ENCODE results near the gene RAB28. TPM values are rescaled to one million over a fixed set of nuclear protein-coding genes. Genes with fewer than 3 reads are reported as not detected.

Gene RAB28
- total RNA-seq, 1 experiment from 2014 or later = 19.8 TPM

DNA sequence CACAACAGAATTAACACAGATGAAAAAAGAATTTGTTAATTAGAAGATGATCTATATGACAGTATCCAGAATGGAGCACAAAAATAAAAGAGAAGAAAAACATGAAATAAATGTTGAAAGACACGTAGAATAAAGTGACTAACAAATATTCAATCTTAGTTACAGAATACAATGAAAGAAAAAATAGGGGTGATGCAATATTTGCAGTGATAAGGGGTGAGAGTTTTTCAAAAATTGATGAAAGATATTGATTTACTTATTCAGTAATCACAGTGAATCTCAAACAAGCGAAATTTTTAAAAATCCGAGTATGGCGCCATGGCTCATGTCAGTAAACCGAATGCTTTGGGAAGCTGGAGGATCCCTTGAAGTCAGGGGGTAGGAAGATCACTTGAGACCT is 20.2 kb upstream of the RAB28 start:
- Histone ChIP-seq H3K23me2 (ENCODE audit: insufficient read length, low read depth, low read length, poor library complexity, severe bottlenecking) (no peaks in the 10 kb centered on the region), H4K91ac (ENCODE audit: insufficient read length, low read depth, low read length) (no peak overlapping the region), H2AFZ (ENCODE audit: low read length) (no peak overlapping the region), H2BK20ac (ENCODE audit: low read depth, low read length, poor library complexity, severe bottlenecking) (no peak overlapping the region), H2AK5ac (ENCODE audit: insufficient read length, low read length) (no peak overlapping the region), H3K27me3 (ENCODE audit: insufficient read depth, low read length) (no peaks in the 10 kb centered on the region), H3K79me1 (ENCODE audit: insufficient read depth, low read depth, low read length, poor library complexity, severe bottlenecking) (no peaks in the 10 kb centered on the region), H3T11ph (ENCODE audit: low read length) (no peak overlapping the region), H3K4me1 (ENCODE audit: insufficient read depth, low read length) (no peaks in the 10 kb centered on the region), H3K4ac (ENCODE audit: low read depth, low read length) (no peak overlapping the region), H3K4me2 (ENCODE audit: insufficient read depth, insufficient read length, low read length) (no peak overlapping the region), H2BK15ac (ENCODE audit: low read depth, low read length) (no peak overlapping the region), H3K18ac (ENCODE audit: insufficient read length, low read depth, low read length) (no peak overlapping the region), H2BK12ac (ENCODE audit: insufficient read length, low read depth, low read length) (no peak overlapping the region), H4K5ac (ENCODE audit: insufficient read length, low read depth, low read length) (no peak overlapping the region), H3K56ac (ENCODE audit: insufficient read length, low read depth, low read length) (no peak overlapping the region), H2BK120ac (ENCODE audit: low read depth, low read length, poor library complexity, severe bottlenecking) (no peak overlapping the region), H3K23ac (ENCODE audit: insufficient read length, low read depth, low read length) (no peak overlapping the region), H3K9me3 (ENCODE audit: control insufficient read depth, low read depth, low read length) (no peaks in the 10 kb centered on the region), H3K14ac (ENCODE audit: insufficient read depth, low read length) (no peak overlapping the region), H4K8ac (replicated peaks; ENCODE audit: insufficient read length, low read depth, low read length) (no peak overlapping the region), H3K27ac (ENCODE audit: insufficient read length, low read depth, low read length) (no peak overlapping the region), H2BK5ac (ENCODE audit: insufficient read length, low read length) (no peak overlapping the region), H3K9ac (ENCODE audit: extremely low read depth, insufficient read length, low read length) (no peak overlapping the region), H3K79me2 (ENCODE audit: insufficient read depth, low read length) (no peaks in the 10 kb centered on the region), H4K20me1 (ENCODE audit: control insufficient read depth, insufficient read depth, insufficient read length) (no peaks in the 10 kb centered on the region)
- no peak for DNase-seq
- Mint-ChIP-seq H3K4me1 (peaks cover 15 to 17% of the 10 kb centered on the region in 2 experiments), H3K27me3 (ENCODE audit: low read depth) (no peaks in the 10 kb centered on the region), H3K27ac (no peak overlapping the region), H3K9me3 (peaks cover 5 to 6% of the 10 kb centered on the region in 2 experiments; a peak in 3 of 5 replicates), H3K36me3 (ENCODE audit: insufficient read depth in 1 of 3, low read depth in 3 of 3) (peaks cover 0 to 9% (median 0%) of the 10 kb centered on the region in 3 experiments; a peak in 3 of 7 replicates), H3K4me3 (no peak overlapping the region)
- no CpG with 5 or more reads among the region's 5 CpGs for WGBS (ENCODE audit: extremely low coverage, insufficient read length, low lambda C conversion rate)
- TF ChIP-seq, protein P1, sequence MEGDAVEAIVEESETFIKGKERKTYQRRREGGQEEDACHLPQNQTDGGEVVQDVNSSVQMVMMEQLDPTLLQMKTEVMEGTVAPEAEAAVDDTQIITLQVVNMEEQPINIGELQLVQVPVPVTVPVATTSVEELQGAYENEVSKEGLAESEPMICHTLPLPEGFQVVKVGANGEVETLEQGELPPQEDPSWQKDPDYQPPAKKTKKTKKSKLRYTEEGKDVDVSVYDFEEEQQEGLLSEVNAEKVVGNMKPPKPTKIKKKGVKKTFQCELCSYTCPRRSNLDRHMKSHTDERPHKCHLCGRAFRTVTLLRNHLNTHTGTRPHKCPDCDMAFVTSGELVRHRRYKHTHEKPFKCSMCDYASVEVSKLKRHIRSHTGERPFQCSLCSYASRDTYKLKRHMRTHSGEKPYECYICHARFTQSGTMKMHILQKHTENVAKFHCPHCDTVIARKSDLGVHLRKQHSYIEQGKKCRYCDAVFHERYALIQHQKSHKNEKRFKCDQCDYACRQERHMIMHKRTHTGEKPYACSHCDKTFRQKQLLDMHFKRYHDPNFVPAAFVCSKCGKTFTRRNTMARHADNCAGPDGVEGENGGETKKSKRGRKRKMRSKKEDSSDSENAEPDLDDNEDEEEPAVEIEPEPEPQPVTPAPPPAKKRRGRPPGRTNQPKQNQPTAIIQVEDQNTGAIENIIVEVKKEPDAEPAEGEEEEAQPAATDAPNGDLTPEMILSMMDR (conservative IDR thresholded peaks at IDR 0.05) = no peak
